AML-193 (cell line): ENCODE data around the gene SAFB2.
A peak's percentile ranks its signal among the peaks of the same experiment; 100 is the strongest.

Source experiments
- DNase-seq, 2 experiments: peaks; one replicate each; lab custom pipeline; 2025; lab: John Stamatoyannopoulos, UW

The SAFB2 gene

GRCh38 chr19:5622465-5623396, at the start of gene SAFB2, which contains the start of gene SAFB:
Gene SAFB2 (minus strand): TSS chr19:5622776. CDS start chr19:5622715, 61 bp downstream.
Gene SAFB (plus strand): TSS chr19:5623083. CDS start chr19:5623206, 123 bp downstream.
- peak; percentile 96 to 97 for DNase-seq

- DNase-seq = no peak
Observed at GRCh38 chr19:5671600-5671999, 49.0 kb upstream of the SAFB2 start.

GRCh38 chr19:5669212-5669611, 46.6 kb upstream of the SAFB2 start:
- DNase-seq = no peak

- no peak for DNase-seq
Observed at GRCh38 chr19:5667751-5668271, 45.2 kb upstream of the SAFB2 start.

- no peak for DNase-seq
Observed at GRCh38 chr19:5666921-5667610, 44.5 kb upstream of the SAFB2 start.

- DNase-seq = no peak
Observed at GRCh38 chr19:5665781-5666513, 43.4 kb upstream of the SAFB2 start.

GRCh38 chr19:5664515-5664914, 41.9 kb upstream of the SAFB2 start:
- no peak for DNase-seq

GRCh38 chr19:5663904-5664303, 41.3 kb upstream of the SAFB2 start:
- no peak for DNase-seq

- no peak for DNase-seq
Observed at GRCh38 chr19:5661483-5661882, 38.9 kb upstream of the SAFB2 start.

- DNase-seq = no peak
Observed at GRCh38 chr19:5655412-5655811, 32.8 kb upstream of the SAFB2 start.

- DNase-seq = no peak
Observed at GRCh38 chr19:5654931-5655330, 32.4 kb upstream of the SAFB2 start.

GRCh38 chr19:5652261-5652660, 29.7 kb upstream of the SAFB2 start:
- no peak for DNase-seq

GRCh38 chr19:5651361-5651760, 28.8 kb upstream of the SAFB2 start:
- DNase-seq = no peak

GRCh38 chr19:5648464-5648863, 25.9 kb upstream of the SAFB2 start:
- no peak for DNase-seq

- no peak for DNase-seq
Observed at GRCh38 chr19:5646703-5647102, 24.1 kb upstream of the SAFB2 start.

GRCh38 chr19:5645409-5645808, 22.8 kb upstream of the SAFB2 start:
- DNase-seq = no peak

GRCh38 chr19:5644037-5644436, 21.5 kb upstream of the SAFB2 start:
- no peak for DNase-seq

GRCh38 chr19:5643060-5643459, 20.5 kb upstream of the SAFB2 start:
- DNase-seq = no peak

- no peak for DNase-seq
Observed at GRCh38 chr19:5642204-5642603, 19.6 kb upstream of the SAFB2 start.

GRCh38 chr19:5641171-5641570, 18.6 kb upstream of the SAFB2 start:
- DNase-seq = no peak

GRCh38 chr19:5637971-5638370, 15.4 kb upstream of the SAFB2 start:
- no peak for DNase-seq

- no peak for DNase-seq
Observed at GRCh38 chr19:5635427-5635826, 12.9 kb upstream of the SAFB2 start.
